T-cell (primary cell): Measurements from ENCODE around the gene NFU1. TPM values are rescaled to one million over a fixed set of nuclear protein-coding genes. Genes with fewer than 3 reads are reported as not detected.

Experiments
- ATAC-seq, 4 experiments: fragments of 200-7000 bp in 3 of 4; fragments of 150-1000 bp in 1 of 4; cut with Tn5 transposase; replicated peaks in 1 of 4; 1 replicate in 3 of 4; 2 replicates in 1 of 4; pipeline ENCODE4 v1.10.0; 2021; ENCODE audit warnings: moderate library complexity in 3 of 4, mild to moderate bottlenecking in 2 of 4, moderate number of reproducible peaks in 1 of 4
- CTCF ChIA-PET, 2 donors: fragments of 300-600 bp; sonication (Branson Sonifier 250); formaldehyde crosslinking; loops; one replicate each; lab custom pipeline; 2022; ENCODE audit warnings: antibody characterized with exemption in 2 of 2; lab: Charles Lee
- POLR2A ChIA-PET, 2 donors: fragments of 300-600 bp; sonication (Branson Sonifier 250); formaldehyde crosslinking; loops; one replicate each; lab custom pipeline; 2022; ENCODE audit warnings: antibody characterized with exemption in 2 of 2; lab: Charles Lee
- DNase-seq, 35 experiments: peaks; one replicate each; pipeline versions ENCODE4 v3.0.0 to v3.0.0-alpha.2; 2013 to 2023
- H3K27ac ChIP-seq: one replicate; pipeline ENCODE4 v1.5.1; 2013; ENCODE audit warnings: low read length
- H3K27me3 ChIP-seq, 2 experiments: replicated peaks in 1 of 2; 1 replicate in 1 of 2; 2 replicates in 1 of 2; pipeline versions ENCODE4 v1.6.1 to v1.7.0; 2013; ENCODE audit warnings: low read length in 1 of 2, mixed read lengths in 1 of 2; ENCODE audit not compliant: control insufficient read depth in 2 of 2, insufficient read depth in 2 of 2; ENCODE audit errors: extremely low read depth in 1 of 2
- H3K36me3 ChIP-seq, 2 donors: 1 replicate in 1 of 2; 2 replicates in 1 of 2; pipeline versions ENCODE4 v1.6.1 to v1.7.0; 2013; ENCODE audit warnings: low read length in 1 of 2; ENCODE audit not compliant: control insufficient read depth in 2 of 2, insufficient read depth in 1 of 2; ENCODE audit errors: extremely low read depth in 1 of 2
- H3K4me1 ChIP-seq, 2 experiments: 1 replicate in 1 of 2; 2 replicates in 1 of 2; pipeline versions ENCODE4 v1.6.1 to v1.7.0; 2013; ENCODE audit warnings: low read length in 2 of 2, mixed read lengths in 1 of 2; ENCODE audit not compliant: insufficient read depth in 2 of 2, control insufficient read depth in 1 of 2; ENCODE audit errors: extremely low read depth in 1 of 2
- H3K4me3 ChIP-seq, 2 donors: 1 replicate in 1 of 2; 2 replicates in 1 of 2; pipeline versions ENCODE4 v1.5.1 to v1.7.0; 2013; ENCODE audit warnings: mild to moderate bottlenecking in 2 of 2, low read length in 1 of 2, moderate library complexity in 1 of 2; ENCODE audit not compliant: control insufficient read depth in 1 of 2; ENCODE audit errors: extremely low read depth in 1 of 2
- H3K9me3 ChIP-seq: 2 replicates; pipeline ENCODE4 v1.7.0; 2013
- H3K27ac Mint-ChIP-seq, 2 donors: one replicate each; pipeline ENCODE4 v1.8.0; 2020 to 2021; ENCODE audit warnings: mild to moderate bottlenecking in 2 of 2, mixed read lengths in 2 of 2
- H3K27me3 Mint-ChIP-seq, 2 donors: one replicate each; pipeline ENCODE4 v1.8.0; 2021 to 2022; ENCODE audit warnings: mixed read lengths in 2 of 2
- H3K36me3 Mint-ChIP-seq: one replicate; pipeline ENCODE4 v1.8.0; 2021; ENCODE audit warnings: mixed read lengths
- H3K4me1 Mint-ChIP-seq, 3 donors: one replicate each; pipeline ENCODE4 v1.8.0; 2020 to 2022; ENCODE audit warnings: mixed read lengths in 3 of 3, mild to moderate bottlenecking in 1 of 3
- H3K4me3 Mint-ChIP-seq, 3 donors: one replicate each; pipeline ENCODE4 v1.8.0; 2020 to 2022; ENCODE audit warnings: mild to moderate bottlenecking in 3 of 3, mixed read lengths in 3 of 3, moderate library complexity in 3 of 3
- H3K9me3 Mint-ChIP-seq, 3 donors: one replicate each; pipeline ENCODE4 v1.8.0; 2020 to 2022; ENCODE audit warnings: mixed read lengths in 3 of 3
- WGBS: methylation state at CpG from one replicate; pipeline ENCODE4 v1.1.5; 2013; ENCODE audit warnings: missing lambda C conversion rate; ENCODE audit not compliant: insufficient coverage; 5-methylcytosine and 5-hydroxymethylcytosine counted together
- total RNA-seq, 35 experiments: library from RNA in 6 of 35; stranded (reverse) in 6 of 35; fragments of 120-200 nt in 1 of 35; gene quantifications; one replicate each; pipeline versions ENCODE4 v1.2.1 to v1.2.4 and lab custom pipeline; 2013 to 2026

The NFU1 gene
- total RNA-seq, 5 donors from 2014 or later (not counting 1 experiment from before 2014, with no cell fraction given) = 20.6 to 31.9 (median 22.5) TPM

- H3K27me3 ChIP-seq = no peaks in the 10 kb centered on the region
- H3K4me1 ChIP-seq = no peaks in the 10 kb centered on the region
- no peak overlapping the region for H3K27ac ChIP-seq
- Mint-ChIP-seq H3K4me3 (no peak overlapping the region), H3K9me3 (no peaks in the 10 kb centered on the region), H3K27ac (no peak overlapping the region), H3K4me1 (peaks cover 0 to 4% (median 3%) of the 10 kb centered on the region in 3 donors), H3K27me3 (no peaks in the 10 kb centered on the region), H3K36me3 (peaks cover 22% of the 10 kb centered on the region)
- no peak overlapping the region for H3K4me3 ChIP-seq
- no peak for DNase-seq
- no peak for ATAC-seq
- peaks cover 0 to 21% of the 10 kb centered on the region in 2 donors for H3K36me3 ChIP-seq
- CTCF ChIA-PET = interaction anchor here in 1 of 2 donors (1.8 kb wide), 1 partner anchor 26 kb away, joined by 3 read pairs; the partner anchor contains the start of gene NFU1
- H3K9me3 ChIP-seq = no peaks in the 10 kb centered on the region
- POLR2A ChIA-PET = no interaction called here
These were observed 26.1 kb downstream of the NFU1 start for GRCh38 chr2:69411120-69411519.

DNA sequence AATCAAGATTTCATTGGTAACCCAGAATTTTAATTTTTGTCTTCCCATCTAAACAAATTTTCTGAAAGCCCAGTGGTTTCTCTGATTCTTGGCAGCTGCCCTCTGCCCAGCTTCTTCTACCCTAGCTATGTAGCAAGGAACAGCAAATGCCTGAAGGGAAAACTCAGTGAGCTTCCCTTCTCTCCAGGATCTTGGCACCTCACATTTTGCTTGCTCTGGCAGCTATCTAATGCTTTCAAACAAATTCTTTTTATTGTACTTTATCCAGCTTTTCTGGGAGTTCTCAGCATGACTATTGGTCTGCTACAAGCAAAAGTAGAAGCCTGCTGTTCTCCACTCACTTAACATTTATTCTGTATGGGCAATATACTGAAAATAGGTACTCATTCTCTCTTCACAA is 31.9 kb downstream of the NFU1 start:
- ChIA-PET CTCF (no interaction called here), POLR2A (interaction anchor here in 1 of 2 donors (0.7 kb wide), 1 partner anchor 69 kb away, joined by 3 read pairs; no protein-coding TSS in a partner anchor)
- no peaks in the 10 kb centered on the region for H3K27me3 Mint-ChIP-seq

DNA sequence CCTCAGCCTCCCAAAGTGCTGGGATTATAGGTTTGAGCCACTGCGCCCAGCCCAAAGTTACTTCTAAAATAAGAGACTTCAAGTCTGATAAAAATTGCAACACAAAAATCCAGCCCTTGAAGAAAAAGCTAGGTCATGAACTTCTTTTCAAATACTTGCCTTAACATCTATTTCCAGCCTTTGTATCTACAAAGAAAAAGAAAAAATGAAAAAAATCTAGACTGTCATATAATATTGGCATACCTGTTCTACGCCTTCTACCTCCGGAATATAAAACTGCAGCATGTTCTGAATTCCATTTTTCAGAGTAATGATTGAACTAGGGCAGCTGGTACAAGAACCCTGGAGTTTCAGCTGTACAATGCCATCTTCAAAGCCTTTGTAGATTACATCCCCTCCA is 37.1 kb downstream of the NFU1 start:
- no peak overlapping the region for H3K27ac ChIP-seq
- H3K27me3 ChIP-seq = no peaks in the 10 kb centered on the region
- no peak for ATAC-seq
- H3K4me3 ChIP-seq = no peak overlapping the region
- no peak for DNase-seq
- H3K4me1 ChIP-seq = no peaks in the 10 kb centered on the region
- no CpG with 5 or more reads among the region's 3 CpGs for WGBS
- H3K36me3 ChIP-seq = peaks cover 12 to 40% of the 10 kb centered on the region in 2 donors
- ChIA-PET CTCF (interaction anchor here in 1 of 2 donors (0.9 kb wide), 1 partner anchor 21 kb away, joined by 3 read pairs; no protein-coding TSS in a partner anchor), POLR2A (interaction anchor here in 1 of 2 donors (0.7 kb wide), 1 partner anchor 9 kb away, joined by 3 read pairs; no protein-coding TSS in a partner anchor)
- Mint-ChIP-seq H3K4me3 (no peak overlapping the region), H3K27me3 (no peaks in the 10 kb centered on the region), H3K9me3 (peaks cover 0 to 3% (median 0%) of the 10 kb centered on the region in 3 donors), H3K36me3 (peaks cover 38% of the 10 kb centered on the region), H3K4me1 (no peaks in the 10 kb centered on the region), H3K27ac (no peak overlapping the region)
- H3K9me3 ChIP-seq = no peaks in the 10 kb centered on the region

More for the DNA sequence above, 31.9 kb downstream of the NFU1 start:
- Mint-ChIP-seq H3K4me3 (no peak overlapping the region), H3K4me1 (no peaks in the 10 kb centered on the region), H3K27ac (no peak overlapping the region), H3K9me3 (peaks cover 0 to 3% (median 0%) of the 10 kb centered on the region in 3 donors), H3K36me3 (peaks cover 40% of the 10 kb centered on the region)
- Histone ChIP-seq H3K4me3 (no peak overlapping the region), H3K27me3 (no peaks in the 10 kb centered on the region), H3K4me1 (no peaks in the 10 kb centered on the region), H3K9me3 (no peaks in the 10 kb centered on the region), H3K27ac (no peak overlapping the region), H3K36me3 (peaks cover 8 to 34% of the 10 kb centered on the region in 2 donors)
- DNase-seq = no peak
- no peak for ATAC-seq

GRCh38 chr2:69397234-69397633 is 40.0 kb downstream of the NFU1 start:
- ATAC-seq (no peak), DNase-seq (no peak)
- H3K4me3 Mint-ChIP-seq = no peak overlapping the region
- H3K27me3 Mint-ChIP-seq = no peaks in the 10 kb centered on the region
- H3K36me3 ChIP-seq = peaks cover 8 to 24% of the 10 kb centered on the region in 2 donors
- no peak overlapping the region for H3K27ac ChIP-seq
- POLR2A ChIA-PET = no interaction called here
- H3K4me3 ChIP-seq = no peak overlapping the region
- H3K9me3 Mint-ChIP-seq = no peaks in the 10 kb centered on the region
- no peaks in the 10 kb centered on the region for H3K4me1 Mint-ChIP-seq
- H3K4me1 ChIP-seq = no peaks in the 10 kb centered on the region
- no peaks in the 10 kb centered on the region for H3K9me3 ChIP-seq
- CTCF ChIA-PET = interaction anchor here in 1 of 2 donors (0.6 kb wide), 1 partner anchor 881 kb away, joined by 4 read pairs; no protein-coding TSS in a partner anchor
- H3K27ac Mint-ChIP-seq = no peak overlapping the region
- H3K36me3 Mint-ChIP-seq = peaks cover 41% of the 10 kb centered on the region
- H3K27me3 ChIP-seq = no peaks in the 10 kb centered on the region

GRCh38 chr2:69395866-69396265 is 41.4 kb downstream of the NFU1 start:
- Histone ChIP-seq H3K27ac (no peak overlapping the region), H3K36me3 (peaks cover 4 to 23% of the 10 kb centered on the region in 2 donors), H3K4me3 (no peak overlapping the region), H3K27me3 (no peaks in the 10 kb centered on the region), H3K9me3 (no peaks in the 10 kb centered on the region), H3K4me1 (no peaks in the 10 kb centered on the region)
- no CpG with 5 or more reads among the region's 1 CpG for WGBS
- H3K4me3 Mint-ChIP-seq = no peak overlapping the region
- H3K9me3 Mint-ChIP-seq = no peaks in the 10 kb centered on the region
- H3K27ac Mint-ChIP-seq = no peak overlapping the region
- no peaks in the 10 kb centered on the region for H3K27me3 Mint-ChIP-seq
- POLR2A ChIA-PET = no interaction called here
- DNase-seq = no peak
- CTCF ChIA-PET = interaction anchor here in 1 of 2 donors (0.9 kb wide), 1 partner anchor 10 kb away, joined by 3 read pairs; no protein-coding TSS in a partner anchor
- ATAC-seq = no peak
- peaks cover 36% of the 10 kb centered on the region for H3K36me3 Mint-ChIP-seq
- no peaks in the 10 kb centered on the region for H3K4me1 Mint-ChIP-seq

GRCh38 chr2:69393963-69394362 is 43.3 kb downstream of the NFU1 start:
- Histone ChIP-seq H3K27ac (no peak overlapping the region), H3K36me3 (peaks cover 4 to 12% of the 10 kb centered on the region in 2 donors), H3K27me3 (no peaks in the 10 kb centered on the region), H3K9me3 (no peaks in the 10 kb centered on the region), H3K4me1 (no peaks in the 10 kb centered on the region), H3K4me3 (no peak overlapping the region)
- DNase-seq (no peak), ATAC-seq (no peak)
- Mint-ChIP-seq H3K9me3 (no peaks in the 10 kb centered on the region), H3K36me3 (peaks cover 28% of the 10 kb centered on the region), H3K27ac (peak overlapping the region in 1 of 2 donors; percentile 17), H3K4me1 (no peaks in the 10 kb centered on the region), H3K27me3 (no peaks in the 10 kb centered on the region), H3K4me3 (no peak overlapping the region)
- CTCF ChIA-PET = no interaction called here
- POLR2A ChIA-PET = interaction anchor here in 1 of 2 donors (1.0 kb wide), 1 partner anchor 35 kb away, joined by 3 read pairs; no protein-coding TSS in a partner anchor
